Neuron (in vitro differentiated cells): Measurements from ENCODE around the gene CCL24.
"Not testable (repeated sequence)": the region's sequence is repeated elsewhere in the genome, so short reads cannot be mapped to it uniquely, and the experiment has no call there.

ENCODE experiments used
- H2AFZ ChIP-seq: one replicate; pipeline ENCODE4 v1.6.1; 2013; ENCODE audit warnings: low read depth, mild to moderate bottlenecking, inconsistent platforms, low read length, moderate library complexity
- H3K27me3 ChIP-seq: one replicate; pipeline ENCODE4 v1.6.1; 2013; ENCODE audit warnings: low read length; ENCODE audit not compliant: insufficient read depth
- H3K36me3 ChIP-seq: one replicate; pipeline ENCODE4 v1.6.1; 2013; ENCODE audit warnings: low read length; ENCODE audit not compliant: insufficient read depth
- H3K4me1 ChIP-seq: one replicate; pipeline ENCODE4 v1.6.1; 2013; ENCODE audit warnings: low read length; ENCODE audit not compliant: insufficient read depth
- H3K4me3 ChIP-seq: 2 replicates; pipeline ENCODE4 v1.5.1; 2013; ENCODE audit warnings: mild to moderate bottlenecking, low read length, moderate library complexity
- H3K9me3 ChIP-seq: one replicate; pipeline ENCODE4 v1.6.1; 2013; ENCODE audit warnings: low read length

The CCL24 gene

GRCh38 chr7:75792567-75792966, 21.0 kb downstream of the CCL24 start:
- H3K4me3 ChIP-seq, H3K9me3 ChIP-seq, H3K4me1 ChIP-seq, H3K36me3 ChIP-seq, H2AFZ ChIP-seq, H3K27me3 ChIP-seq: not testable (repeated sequence)

- Histone ChIP-seq H3K4me3 (no peak overlapping the region), H2AFZ (no peak overlapping the region), H3K36me3 (no peaks in the 10 kb centered on the region), H3K9me3 (no peaks in the 10 kb centered on the region), H3K27me3 (no peaks in the 10 kb centered on the region), H3K4me1 (no peaks in the 10 kb centered on the region)
These were observed 24.2 kb downstream of the CCL24 start for GRCh38 chr7:75789361-75789924.

GRCh38 chr7:75788154-75788847, 25.3 kb downstream of the CCL24 start:
- H3K4me1 ChIP-seq, H3K9me3 ChIP-seq, H3K36me3 ChIP-seq, H3K4me3 ChIP-seq, H2AFZ ChIP-seq, H3K27me3 ChIP-seq: not testable (repeated sequence)

GRCh38 chr7:75783058-75783457, 30.5 kb downstream of the CCL24 start:
- H2AFZ ChIP-seq, H3K9me3 ChIP-seq, H3K27me3 ChIP-seq, H3K4me3 ChIP-seq, H3K4me1 ChIP-seq, H3K36me3 ChIP-seq: not testable (repeated sequence)

GRCh38 chr7:75780647-75781273, 32.8 kb downstream of the CCL24 start:
- not testable (repeated sequence) for H2AFZ ChIP-seq, H3K27me3 ChIP-seq, H3K4me1 ChIP-seq, H3K9me3 ChIP-seq, H3K4me3 ChIP-seq, H3K36me3 ChIP-seq

GRCh38 chr7:75779516-75779915, 34.1 kb downstream of the CCL24 start:
- H3K4me3 ChIP-seq, H3K27me3 ChIP-seq, H3K36me3 ChIP-seq, H2AFZ ChIP-seq, H3K4me1 ChIP-seq, H3K9me3 ChIP-seq: not testable (repeated sequence)

GRCh38 chr7:75779035-75779434, 34.6 kb downstream of the CCL24 start:
- not testable (repeated sequence) for H3K9me3 ChIP-seq, H2AFZ ChIP-seq, H3K4me1 ChIP-seq, H3K4me3 ChIP-seq, H3K27me3 ChIP-seq, H3K36me3 ChIP-seq

- Histone ChIP-seq H3K9me3 (no peaks in the 10 kb centered on the region), H3K36me3 (no peaks in the 10 kb centered on the region), H3K27me3 (no peaks in the 10 kb centered on the region), H3K4me1 (no peaks in the 10 kb centered on the region), H3K4me3 (no peak overlapping the region), H2AFZ (no peak overlapping the region)
These were observed 37.2 kb downstream of the CCL24 start for GRCh38 chr7:75776295-75776971.

GRCh38 chr7:75773958-75774357, 39.6 kb downstream of the CCL24 start:
- not testable (repeated sequence) for H2AFZ ChIP-seq, H3K36me3 ChIP-seq, H3K4me3 ChIP-seq, H3K9me3 ChIP-seq, H3K27me3 ChIP-seq, H3K4me1 ChIP-seq

- no peaks in the 10 kb centered on the region for H3K4me1 ChIP-seq
- no peaks in the 10 kb centered on the region for H3K9me3 ChIP-seq
- H3K27me3 ChIP-seq, result no peaks in the 10 kb centered on the region
- H2AFZ ChIP-seq, result no peak within 1 kb of the TSS
- H3K36me3 ChIP-seq, result no peaks in the 10 kb centered on the region
- no peak within 1 kb of the TSS for H3K4me3 ChIP-seq
These were observed 41.2 kb downstream of the CCL24 start, which contains the start of gene CCL26 for GRCh38 chr7:75772081-75773077. TSS of gene CCL26 (minus strand) at chr7:75772211. CDS start at chr7:75772176, 35 bp downstream.

GRCh38 chr7:75771224-75771623, 42.4 kb downstream of the CCL24 start:
- Histone ChIP-seq H3K4me3 (no peak overlapping the region), H3K4me1 (no peaks in the 10 kb centered on the region), H3K36me3 (no peaks in the 10 kb centered on the region)

GRCh38 chr7:75762350-75762917, 51.2 kb downstream of the CCL24 start:
- no peaks in the 10 kb centered on the region for H3K9me3 ChIP-seq
- no peak overlapping the region for H2AFZ ChIP-seq
- no peaks in the 10 kb centered on the region for H3K36me3 ChIP-seq
- H3K4me1 ChIP-seq, result peaks cover 2% of the 10 kb centered on the region
- no peak overlapping the region for H3K4me3 ChIP-seq
- H3K27me3 ChIP-seq, result no peaks in the 10 kb centered on the region

More at GRCh38 chr7:75771224-75771623, 42.4 kb downstream of the CCL24 start:
- Histone ChIP-seq H3K27me3 (no peaks in the 10 kb centered on the region), H2AFZ (no peak overlapping the region), H3K9me3 (no peaks in the 10 kb centered on the region)
